Measurements from ENCODE around the gene SDS.

Gene SDS

GRCh38 chr12:113438523-113439300 is 35.0 kb upstream of the SDS start:
- ChIA-PET POLR2A (no interaction called here), CTCF (no interaction called here)
- Histone ChIP-seq H3K27ac (ENCODE audit: insufficient read depth in 1 of 2, low read depth in 1 of 2, low read length in 2 of 2, poor library complexity in 1 of 2, severe bottlenecking in 2 of 2) (no peak overlapping the region), H3K4me1 (ENCODE audit: control extremely low read depth in 1 of 4, control insufficient read depth in 4 of 4, insufficient read depth in 4 of 4, low read length in 3 of 4) (no peaks in the 10 kb centered on the region), H3K4me3 (ENCODE audit: control insufficient read depth in 1 of 7, extremely low read depth in 1 of 7, insufficient read depth in 4 of 7, low read depth in 2 of 7, low read length in 6 of 7) (no peak overlapping the region), H3K9me3 (ENCODE audit: control extremely low read depth in 1 of 5, control insufficient read depth in 4 of 5, insufficient read depth in 2 of 5, low read depth in 1 of 5, low read length in 4 of 5) (no peaks in the 10 kb centered on the region), H3K27me3 (replicated peaks in 2 of 5; ENCODE audit: control insufficient read depth in 4 of 5, insufficient read depth in 5 of 5, low read length in 4 of 5) (peaks cover 0 to 5% (median 0%) of the 10 kb centered on the region in 5 experiments), H3K36me3 (ENCODE audit: control insufficient read depth in 4 of 4, insufficient read depth in 4 of 4, low read length in 3 of 4) (no peaks in the 10 kb centered on the region)
- no peak for DNase-seq
- WGBS (ENCODE audit: insufficient coverage), result 92% methylated on average over 4 of the region's 4 CpGs

- no peaks in the 10 kb centered on the region for H3K36me3 ChIP-seq (ENCODE audit: control insufficient read depth in 4 of 4, insufficient read depth in 4 of 4, low read length in 3 of 4)
- no peak overlapping the region for H3K4me3 ChIP-seq (ENCODE audit: control insufficient read depth in 1 of 7, extremely low read depth in 1 of 7, insufficient read depth in 4 of 7, low read depth in 2 of 7, low read length in 6 of 7)
- no peak overlapping the region for H3K27ac ChIP-seq (ENCODE audit: insufficient read depth in 1 of 2, low read depth in 1 of 2, low read length in 2 of 2, poor library complexity in 1 of 2, severe bottlenecking in 2 of 2)
- H3K4me1 ChIP-seq (ENCODE audit: control extremely low read depth in 1 of 4, control insufficient read depth in 4 of 4, insufficient read depth in 4 of 4, low read length in 3 of 4), result no peaks in the 10 kb centered on the region
- 90% methylated on average over 4 of the region's 9 CpGs for WGBS (ENCODE audit: insufficient coverage)
- ChIA-PET POLR2A (no interaction called here), CTCF (no interaction called here)
- no peak for DNase-seq
- no peaks in the 10 kb centered on the region for H3K9me3 ChIP-seq (ENCODE audit: control extremely low read depth in 1 of 5, control insufficient read depth in 4 of 5, insufficient read depth in 2 of 5, low read depth in 1 of 5, low read length in 4 of 5)
- peaks cover 0 to 2% (median 0%) of the 10 kb centered on the region in 5 experiments for H3K27me3 ChIP-seq (replicated peaks in 2 of 5; ENCODE audit: control insufficient read depth in 4 of 5, insufficient read depth in 5 of 5, low read length in 4 of 5)
Measured at GRCh38 chr12:113437729-113438100, 34.0 kb upstream of the SDS start.

DNA sequence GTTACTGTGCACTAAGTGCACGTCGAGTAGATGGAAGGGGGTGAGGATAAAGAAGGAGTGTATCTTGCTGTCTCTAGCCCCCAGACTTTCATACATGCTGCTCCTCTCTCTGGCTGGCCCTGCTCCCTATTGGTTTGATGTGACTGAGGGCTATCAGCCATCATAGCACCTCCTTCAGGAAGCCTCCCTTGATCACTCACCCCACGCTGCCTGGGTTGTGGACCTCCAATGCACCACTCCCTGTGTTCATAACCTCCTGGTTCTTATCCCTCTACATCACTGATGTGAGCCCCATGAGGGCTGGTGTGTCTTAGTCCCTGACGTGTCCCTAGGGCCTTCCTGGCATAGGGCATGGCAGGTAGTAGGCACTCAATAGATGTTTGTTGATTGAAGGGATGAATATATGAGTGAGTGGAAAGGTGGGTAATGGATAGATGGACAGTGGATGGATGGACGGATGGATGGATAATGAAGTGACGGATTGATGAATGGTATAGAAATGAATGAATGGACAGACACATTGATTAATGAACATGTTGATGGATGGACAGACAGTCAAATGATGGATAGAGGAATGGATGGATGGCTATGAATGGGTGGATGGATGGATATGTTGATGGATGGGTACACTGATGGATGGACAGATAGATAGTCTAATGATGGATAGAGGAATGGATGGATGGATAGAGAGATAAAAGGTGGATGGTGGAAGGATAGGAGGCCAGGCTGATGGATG is 33.5 kb upstream of the SDS start:
- 100% methylated on average over 6 of the region's 6 CpGs for WGBS (ENCODE audit: insufficient coverage)
- H3K27me3 ChIP-seq (replicated peaks in 2 of 5; ENCODE audit: control insufficient read depth in 4 of 5, insufficient read depth in 5 of 5, low read length in 4 of 5), result peaks cover 0 to 2% (median 0%) of the 10 kb centered on the region in 5 experiments
- H3K36me3 ChIP-seq (ENCODE audit: control insufficient read depth in 4 of 4, insufficient read depth in 4 of 4, low read length in 3 of 4), result no peaks in the 10 kb centered on the region
- no peaks in the 10 kb centered on the region for H3K4me1 ChIP-seq (ENCODE audit: control extremely low read depth in 1 of 4, control insufficient read depth in 4 of 4, insufficient read depth in 4 of 4, low read length in 3 of 4)
- no peak overlapping the region for H3K27ac ChIP-seq (ENCODE audit: insufficient read depth in 1 of 2, low read depth in 1 of 2, low read length in 2 of 2, poor library complexity in 1 of 2, severe bottlenecking in 2 of 2)
- no peak for DNase-seq
- no peaks in the 10 kb centered on the region for H3K9me3 ChIP-seq (ENCODE audit: control extremely low read depth in 1 of 5, control insufficient read depth in 4 of 5, insufficient read depth in 2 of 5, low read depth in 1 of 5, low read length in 4 of 5)
- H3K4me3 ChIP-seq (ENCODE audit: control insufficient read depth in 1 of 7, extremely low read depth in 1 of 7, insufficient read depth in 4 of 7, low read depth in 2 of 7, low read length in 6 of 7), result no peak overlapping the region
- POLR2A ChIA-PET, result no interaction called here
- CTCF ChIA-PET, result interaction anchor here (1.0 kb wide), 1 partner anchor 12 kb away, joined by 3 read pairs; no protein-coding TSS in a partner anchor

- no peaks in the 10 kb centered on the region for H3K4me1 ChIP-seq (ENCODE audit: control extremely low read depth in 1 of 4, control insufficient read depth in 4 of 4, insufficient read depth in 4 of 4, low read length in 3 of 4)
- H3K27ac ChIP-seq (ENCODE audit: insufficient read depth in 1 of 2, low read depth in 1 of 2, low read length in 2 of 2, poor library complexity in 1 of 2, severe bottlenecking in 2 of 2), result no peak overlapping the region
- peaks cover 0 to 2% (median 0%) of the 10 kb centered on the region in 5 experiments for H3K27me3 ChIP-seq (replicated peaks in 2 of 5; ENCODE audit: control insufficient read depth in 4 of 5, insufficient read depth in 5 of 5, low read length in 4 of 5)
- CTCF ChIA-PET, result interaction anchor here (1.0 kb wide), 1 partner anchor 11 kb away, joined by 3 read pairs; no protein-coding TSS in a partner anchor
- H3K36me3 ChIP-seq (ENCODE audit: control insufficient read depth in 4 of 4, insufficient read depth in 4 of 4, low read length in 3 of 4), result no peaks in the 10 kb centered on the region
- DNase-seq, result no peak
- no peak overlapping the region for H3K4me3 ChIP-seq (ENCODE audit: control insufficient read depth in 1 of 7, extremely low read depth in 1 of 7, insufficient read depth in 4 of 7, low read depth in 2 of 7, low read length in 6 of 7)
- WGBS (ENCODE audit: insufficient coverage), result 99% methylated on average over 6 of the region's 6 CpGs
- POLR2A ChIA-PET, result no interaction called here
- H3K9me3 ChIP-seq (ENCODE audit: control extremely low read depth in 1 of 5, control insufficient read depth in 4 of 5, insufficient read depth in 2 of 5, low read depth in 1 of 5, low read length in 4 of 5), result no peaks in the 10 kb centered on the region
Measured at GRCh38 chr12:113436586-113436985, 32.9 kb upstream of the SDS start.

DNA sequence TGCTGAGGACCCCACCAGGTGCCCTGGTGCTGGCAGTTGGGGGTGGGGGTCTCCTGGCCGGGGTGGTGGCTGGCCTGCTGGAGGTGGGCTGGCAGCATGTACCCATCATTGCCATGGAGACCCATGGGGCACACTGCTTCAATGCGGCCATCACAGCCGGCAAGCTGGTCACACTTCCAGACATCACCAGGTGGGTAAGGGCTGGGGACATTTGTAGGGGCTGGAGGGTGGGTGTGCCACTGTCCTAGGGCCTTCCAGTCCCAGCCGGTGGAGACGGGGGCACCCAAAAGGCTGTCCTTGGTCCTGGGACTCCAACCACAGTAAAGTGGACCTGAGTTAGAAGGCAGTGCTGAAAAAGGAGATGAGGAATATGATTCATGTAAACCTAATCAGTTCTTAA is 31.7 kb upstream of the SDS start:
- no peaks in the 10 kb centered on the region for H3K4me1 ChIP-seq (ENCODE audit: control extremely low read depth in 1 of 4, control insufficient read depth in 4 of 4, insufficient read depth in 4 of 4, low read length in 3 of 4)
- POLR2A ChIA-PET, result no interaction called here
- CTCF ChIA-PET, result interaction anchor here (2.8 kb wide), 1 partner anchor 10 kb away, joined by 11 read pairs; no protein-coding TSS in a partner anchor
- peaks cover 0 to 2% (median 0%) of the 10 kb centered on the region in 5 experiments for H3K27me3 ChIP-seq (replicated peaks in 2 of 5; ENCODE audit: control insufficient read depth in 4 of 5, insufficient read depth in 5 of 5, low read length in 4 of 5)
- H3K9me3 ChIP-seq (ENCODE audit: control extremely low read depth in 1 of 5, control insufficient read depth in 4 of 5, insufficient read depth in 2 of 5, low read depth in 1 of 5, low read length in 4 of 5), result no peaks in the 10 kb centered on the region
- H3K27ac ChIP-seq (ENCODE audit: insufficient read depth in 1 of 2, low read depth in 1 of 2, low read length in 2 of 2, poor library complexity in 1 of 2, severe bottlenecking in 2 of 2), result no peak overlapping the region
- no peak overlapping the region for H3K4me3 ChIP-seq (ENCODE audit: control insufficient read depth in 1 of 7, extremely low read depth in 1 of 7, insufficient read depth in 4 of 7, low read depth in 2 of 7, low read length in 6 of 7)
- H3K36me3 ChIP-seq (ENCODE audit: control insufficient read depth in 4 of 4, insufficient read depth in 4 of 4, low read length in 3 of 4), result no peaks in the 10 kb centered on the region
- 90% methylated on average over 4 of the region's 5 CpGs for WGBS (ENCODE audit: insufficient coverage)
- DNase-seq, result no peak

GRCh38 chr12:113432986-113433385 is 29.3 kb upstream of the SDS start:
- ChIA-PET POLR2A (no interaction called here), CTCF (interaction anchor here (2.8 kb wide), 1 partner anchor 8 kb away, joined by 11 read pairs; no protein-coding TSS in a partner anchor)
- no peaks in the 10 kb centered on the region for H3K4me1 ChIP-seq (ENCODE audit: control extremely low read depth in 1 of 4, control insufficient read depth in 4 of 4, insufficient read depth in 4 of 4, low read length in 3 of 4)
- H3K27me3 ChIP-seq (replicated peaks in 2 of 5; ENCODE audit: control insufficient read depth in 4 of 5, insufficient read depth in 5 of 5, low read length in 4 of 5), result no peaks in the 10 kb centered on the region
- H3K4me3 ChIP-seq (ENCODE audit: control insufficient read depth in 1 of 7, extremely low read depth in 1 of 7, insufficient read depth in 4 of 7, low read depth in 2 of 7, low read length in 6 of 7), result no peak overlapping the region
- no peaks in the 10 kb centered on the region for H3K36me3 ChIP-seq (ENCODE audit: control insufficient read depth in 4 of 4, insufficient read depth in 4 of 4, low read length in 3 of 4)
- no peak overlapping the region for H3K27ac ChIP-seq (ENCODE audit: insufficient read depth in 1 of 2, low read depth in 1 of 2, low read length in 2 of 2, poor library complexity in 1 of 2, severe bottlenecking in 2 of 2)
- no peak for DNase-seq
- no peaks in the 10 kb centered on the region for H3K9me3 ChIP-seq (ENCODE audit: control extremely low read depth in 1 of 5, control insufficient read depth in 4 of 5, insufficient read depth in 2 of 5, low read depth in 1 of 5, low read length in 4 of 5)

DNA sequence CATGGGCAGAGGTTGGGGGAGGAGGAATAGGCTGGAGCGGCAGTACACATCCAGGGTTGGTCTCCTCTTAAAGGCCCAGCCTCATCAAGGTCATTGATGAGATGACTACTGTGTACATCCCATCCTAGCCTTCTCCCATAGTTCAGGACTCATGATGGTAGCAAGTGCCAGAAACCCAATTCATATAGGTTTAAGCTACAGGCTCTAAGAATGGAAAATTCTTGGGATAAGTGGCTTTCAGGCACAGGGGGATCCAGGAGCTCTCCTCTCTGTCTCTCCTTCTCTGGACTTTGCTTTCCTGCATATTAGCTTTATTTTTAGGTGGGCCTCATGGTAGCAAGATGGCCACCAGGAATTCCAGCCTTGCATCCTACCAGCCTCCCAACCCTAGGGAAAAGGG is 24.8 kb upstream of the SDS start:
- H3K4me3 ChIP-seq (ENCODE audit: control insufficient read depth in 1 of 7, extremely low read depth in 1 of 7, insufficient read depth in 4 of 7, low read depth in 2 of 7, low read length in 6 of 7), result no peak overlapping the region
- no CpG with 5 or more reads among the region's 1 CpG for WGBS (ENCODE audit: insufficient coverage)
- POLR2A ChIA-PET, result no interaction called here

More for the DNA sequence above, 24.8 kb upstream of the SDS start:
- peaks cover 0 to 6% (median 2%) of the 10 kb centered on the region in 4 experiments for H3K4me1 ChIP-seq (ENCODE audit: control extremely low read depth in 1 of 4, control insufficient read depth in 4 of 4, insufficient read depth in 4 of 4, low read length in 3 of 4)
- no peak for DNase-seq
- no peak overlapping the region for H3K27ac ChIP-seq (ENCODE audit: insufficient read depth in 1 of 2, low read depth in 1 of 2, low read length in 2 of 2, poor library complexity in 1 of 2, severe bottlenecking in 2 of 2)
- no peaks in the 10 kb centered on the region for H3K9me3 ChIP-seq (ENCODE audit: control extremely low read depth in 1 of 5, control insufficient read depth in 4 of 5, insufficient read depth in 2 of 5, low read depth in 1 of 5, low read length in 4 of 5)
- peaks cover 0 to 4% (median 3%) of the 10 kb centered on the region in 4 experiments for H3K36me3 ChIP-seq (ENCODE audit: control insufficient read depth in 4 of 4, insufficient read depth in 4 of 4, low read length in 3 of 4)
- H3K27me3 ChIP-seq (replicated peaks in 2 of 5; ENCODE audit: control insufficient read depth in 4 of 5, insufficient read depth in 5 of 5, low read length in 4 of 5), result no peaks in the 10 kb centered on the region
- CTCF ChIA-PET, result no interaction called here
